Measurements from ENCODE around the gene ARIH2. TPM values are rescaled to one million over a fixed set of nuclear protein-coding genes. Genes with fewer than 3 reads are reported as not detected.

The ARIH2 gene
- polyA plus RNA-seq, 1 donor (not counting 4 experiments of a cell fraction or from before 2014, with no cell fraction given), result 66.7 TPM

DNA sequence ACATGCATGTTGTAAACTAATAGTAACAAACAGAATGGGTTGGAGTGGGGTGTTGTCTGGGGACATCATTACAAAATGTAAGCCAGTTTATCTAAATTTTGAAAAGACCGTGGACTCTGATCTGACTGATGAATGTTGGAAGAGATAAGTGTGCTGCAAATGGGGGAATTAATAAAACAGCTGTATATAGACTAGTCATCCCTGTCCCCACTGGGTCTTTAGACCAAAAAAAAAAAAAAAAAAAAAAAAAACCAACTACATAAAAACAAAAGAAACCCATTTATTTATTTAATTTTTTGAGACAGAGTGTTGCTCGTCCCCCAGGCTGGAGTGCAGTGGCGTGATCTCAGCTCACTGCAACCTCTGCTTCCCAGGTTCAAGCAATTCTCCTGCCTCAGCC is 20.0 kb downstream of the ARIH2 start:
- Histone ChIP-seq H2AFZ (ENCODE audit: control insufficient read depth, low read length) (no peak overlapping the region), H3K36me3 (ENCODE audit: control insufficient read depth in 2 of 2, extremely low read depth in 1 of 2, insufficient read depth in 2 of 2, low read length in 2 of 2) (peaks cover 2 to 18% of the 10 kb centered on the region in 2 experiments), H3K79me2 (ENCODE audit: control insufficient read depth, insufficient read depth, low read length) (peaks cover 49% of the 10 kb centered on the region), H3K4me2 (ENCODE audit: control insufficient read depth, extremely low read depth, insufficient read depth, low read depth, low read length) (no peak overlapping the region), H3K4me3 (ENCODE audit: control insufficient read depth in 2 of 3, extremely low read depth in 1 of 3, insufficient read depth in 2 of 3, low read depth in 1 of 3, low read length in 3 of 3) (no peak overlapping the region), H3K9me1 (ENCODE audit: control insufficient read depth, extremely low read depth, insufficient read depth, low read length) (peaks cover 2% of the 10 kb centered on the region), H3K9me3 (ENCODE audit: control insufficient read depth, low read depth, low read length) (no peaks in the 10 kb centered on the region), H4K20me1 (ENCODE audit: control insufficient read depth, extremely low read depth, insufficient read depth, low read length) (peaks cover 2% of the 10 kb centered on the region), H3K9ac (ENCODE audit: control insufficient read depth, extremely low read depth, insufficient read depth, low read length) (no peak overlapping the region), H3K27me3 (ENCODE audit: control insufficient read depth, extremely low read depth, insufficient read depth, low read length) (no peaks in the 10 kb centered on the region), H3K27ac (ENCODE audit: control insufficient read depth, insufficient read depth, low read length) (no peak overlapping the region), H3K4me1 (ENCODE audit: control insufficient read depth, extremely low read depth, insufficient read depth, low read length) (no peaks in the 10 kb centered on the region)
- TF ChIP-seq EZH2 (IDR thresholded peaks at IDR 0.05; ENCODE audit: low read length), result no peak
- TF ChIP-seq CTCF (optimal IDR thresholded peaks at IDR 0.05 in 1 of 3, IDR thresholded peaks at IDR 0.05 in 1 of 3, conservative IDR thresholded peaks at IDR 0.05 in 1 of 3; ENCODE audit: extremely low read depth in 1 of 3, insufficient read depth in 2 of 3, low read length in 3 of 3), result no peak
- DNase-seq (ENCODE audit: low read depth, low spot score) (no peak), FAIRE-seq (no peak)
- dilution Hi-C loops (cut with MboI; ENCODE audit: extremely low pct_ligation_motif_present, low sequenced_read_pairs), result no loop called here

DNA sequence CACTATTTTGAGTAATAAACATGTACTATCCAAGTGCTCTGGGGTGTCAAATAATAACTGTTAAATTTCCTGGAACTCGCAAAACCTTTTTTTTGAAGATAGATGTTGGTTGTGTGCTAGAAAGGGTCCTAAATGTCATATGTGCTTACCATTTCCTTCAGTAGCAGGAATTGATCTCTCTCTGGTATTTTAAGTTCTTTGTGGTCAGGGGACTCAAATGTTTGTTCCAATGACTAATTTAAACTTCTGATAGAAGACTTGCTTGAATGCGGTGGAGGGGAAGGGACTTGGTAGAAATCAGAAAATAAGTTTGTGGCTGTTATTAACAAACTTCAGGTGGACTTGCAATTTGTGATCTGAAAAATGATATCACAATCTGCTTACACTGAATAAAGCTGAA is 26.8 kb downstream of the ARIH2 start:
- H3K9me3 ChIP-seq (ENCODE audit: control insufficient read depth, low read depth, low read length), result no peaks in the 10 kb centered on the region
- TF ChIP-seq EZH2 (IDR thresholded peaks at IDR 0.05; ENCODE audit: low read length), result no peak
- TF ChIP-seq CTCF (optimal IDR thresholded peaks at IDR 0.05 in 1 of 3, IDR thresholded peaks at IDR 0.05 in 1 of 3, conservative IDR thresholded peaks at IDR 0.05 in 1 of 3; ENCODE audit: extremely low read depth in 1 of 3, insufficient read depth in 2 of 3, low read length in 3 of 3), result no peak
- FAIRE-seq (no peak), DNase-seq (ENCODE audit: low read depth, low spot score) (no peak)
- H3K4me2 ChIP-seq (ENCODE audit: control insufficient read depth, extremely low read depth, insufficient read depth, low read depth, low read length), result no peak overlapping the region
- H3K36me3 ChIP-seq (ENCODE audit: control insufficient read depth in 2 of 2, extremely low read depth in 1 of 2, insufficient read depth in 2 of 2, low read length in 2 of 2), result peaks cover 6 to 7% of the 10 kb centered on the region in 2 experiments
- H3K9me1 ChIP-seq (ENCODE audit: control insufficient read depth, extremely low read depth, insufficient read depth, low read length), result peaks cover 3% of the 10 kb centered on the region
- H4K20me1 ChIP-seq (ENCODE audit: control insufficient read depth, extremely low read depth, insufficient read depth, low read length), result peaks cover 9% of the 10 kb centered on the region
- H3K4me3 ChIP-seq (ENCODE audit: control insufficient read depth in 2 of 3, extremely low read depth in 1 of 3, insufficient read depth in 2 of 3, low read depth in 1 of 3, low read length in 3 of 3), result no peak overlapping the region
- H3K27ac ChIP-seq (ENCODE audit: control insufficient read depth, insufficient read depth, low read length), result no peak overlapping the region
- no peaks in the 10 kb centered on the region for H3K4me1 ChIP-seq (ENCODE audit: control insufficient read depth, extremely low read depth, insufficient read depth, low read length)
- dilution Hi-C loops (cut with MboI; ENCODE audit: extremely low pct_ligation_motif_present, low sequenced_read_pairs), result no loop called here
- no peak overlapping the region for H3K9ac ChIP-seq (ENCODE audit: control insufficient read depth, extremely low read depth, insufficient read depth, low read length)
- H3K79me2 ChIP-seq (ENCODE audit: control insufficient read depth, insufficient read depth, low read length), result peaks cover 50% of the 10 kb centered on the region
- no peaks in the 10 kb centered on the region for H3K27me3 ChIP-seq (ENCODE audit: control insufficient read depth, extremely low read depth, insufficient read depth, low read length)
- H2AFZ ChIP-seq (ENCODE audit: control insufficient read depth, low read length), result no peak overlapping the region

All from keratinocyte (primary cell).